Adrenal gland (tissue), 12 donors: ENCODE data around the gene LRRC74A. TPM values are rescaled to one million over a fixed set of nuclear protein-coding genes. Genes with fewer than 3 reads are reported as not detected.
A peak's percentile ranks its signal among the peaks of the same experiment; 100 is the strongest.
"Not testable (repeated sequence)": the region's sequence is repeated elsewhere in the genome, so short reads cannot be mapped to it uniquely, and the experiment has no call there.

ENCODE experiments used
- DNase-seq, 7 donors: peaks; one replicate each; pipeline ENCODE4 v3.0.0-alpha.2; 2019 to 2020
- H3K27ac ChIP-seq, 5 donors: fragments of 200-600 bp; sonication (generic) in 4 of 5; 1 replicate in 3 of 5; 2 replicates in 2 of 5; pipeline versions ENCODE4 v1.5.1 to v1.8.0; 2016 to 2020; ENCODE audit warnings: mild to moderate bottlenecking in 1 of 5
- H3K27me3 ChIP-seq: fragments of 200-600 bp; 2 replicates; pipeline ENCODE4 v1.8.0; 2021
- H3K36me3 ChIP-seq, 2 donors: fragments of 200-600 bp; replicated peaks in 1 of 2; 1 replicate in 1 of 2; 2 replicates in 1 of 2; pipeline versions ENCODE4 v1.5.1 to v1.8.0; 2018 to 2022
- H3K4me1 ChIP-seq, 2 donors: fragments of 200-600 bp; replicated peaks in 1 of 2; 1 replicate in 1 of 2; 2 replicates in 1 of 2; pipeline versions ENCODE4 v1.5.1 to v1.8.0; 2018 to 2021
- H3K4me3 ChIP-seq, 4 donors: fragments of 200-600 bp; sonication (generic) in 3 of 4; one replicate each; pipeline ENCODE4 v1.5.1; 2016 to 2018
- H3K9me3 ChIP-seq, 3 donors: fragments of 200-600 bp; sonication (generic) in 1 of 3; replicated peaks in 1 of 3; 1 replicate in 2 of 3; 2 replicates in 1 of 3; pipeline versions ENCODE4 v1.5.1 to v1.8.0; 2016 to 2021
- POLR2A ChIP-seq, 2 donors: fragments of 450-650 bp; IDR thresholded peaks; one replicate each; pipeline ENCODE4 v1.6.1; 2017; ENCODE audit warnings: antibody characterized with exemption in 2 of 2, mild to moderate bottlenecking in 2 of 2, moderate library complexity in 1 of 2
- WGBS, 4 donors: extraction: QIAGEN DNeasy Blood & Tissue Kit in 2 of 4; methylation state at CpG; one replicate each; pipeline versions ENCODE4 v1.1.5 to v1.1.7; 2013 to 2017; 5-methylcytosine and 5-hydroxymethylcytosine counted together
- intact Hi-C, 2 donors: fragments of 100-400 bp; cut with DNase I; formaldehyde crosslinking; loops; one replicate each; pipeline versions ENCODE4 v1.14.1 to v1.15.0; 2022 to 2023
- polyA plus RNA-seq, 3 donors: library from polyadenylated mRNA; stranded (reverse); fragments of 200-250 nt in 2 of 3; fragments of 350-450 nt in 1 of 3; fragmentation: Illumina TruSeq in 1 of 3; extraction: RNeasy Lipid Tissue Mini Kit (QIAGEN cat#74804) in 1 of 3; gene quantifications; one replicate each; pipeline ENCODE4 v1.2.3, GENCODE V29; 2013 to 2014
- total RNA-seq, 9 donors: library from RNA; depleted of rRNA in 4 of 9; stranded (reverse); fragments of >200 nt in 4 of 9; fragments of 120-200 nt in 1 of 9; fragmentation: NEBNext Ultra II Directional in 1 of 9; extraction: Animal tissue kit (Norgen Biotek cat#: 25700) in 1 of 9; gene quantifications; one replicate each; pipeline versions ENCODE4 v1.1.0 to v1.2.4, GENCODE V29; 2013 to 2023
- TF ChIP-seq, protein P1 (sequence below), 6 experiments: fragments of 450-650 bp in 4 of 6; fragments of 200-600 bp in 2 of 6; sonication (generic) in 1 of 6; IDR thresholded peaks; 1 replicate in 5 of 6; 2 replicates in 1 of 6; pipeline versions ENCODE4 v1.5.1 to v1.8.0; 2016 to 2021; ENCODE audit warnings: antibody characterized with exemption in 6 of 6, mild to moderate bottlenecking in 2 of 6, moderate library complexity in 1 of 6
- donor health status: healthy with polysubstance abuse.
- donor health status: Bipolar disorder and iron deficiency.
- donor health status: DM: yes; HTN: yes; CAD: no.
- donor health status: DM: no; HTN: no; CAD: no.
- donor health status: DM: no; HTN: no; CAD: no.
- donor health status: DM: yes; HTN: yes; CAD: no.

LRRC74A gene
- total and polyA plus RNA-seq, 12 donors, result not detected

DNA sequence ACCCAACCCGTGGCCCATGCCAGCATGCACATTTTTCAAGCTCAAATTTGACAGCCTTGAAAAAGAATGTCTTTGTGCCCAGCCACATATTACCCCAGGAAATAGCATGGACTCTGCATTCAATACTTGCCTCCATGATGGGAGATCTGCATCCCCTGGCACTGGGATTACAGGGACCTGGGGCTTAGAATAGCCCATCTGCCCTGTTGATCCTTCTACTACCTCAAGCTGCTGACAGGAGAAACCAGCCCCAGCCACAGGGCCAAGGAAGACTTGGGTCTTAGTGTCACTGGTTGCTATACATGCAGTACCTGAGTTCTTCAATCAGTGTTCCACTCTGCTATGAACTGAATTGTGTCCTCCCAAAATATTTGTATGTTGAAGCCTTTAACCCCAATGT lies 85.3 kb downstream of the LRRC74A start:
- no peak for DNase-seq
- no peaks in the 10 kb centered on the region for H3K36me3 ChIP-seq
- H3K27ac ChIP-seq, result no peak overlapping the region
- H3K27me3 ChIP-seq, result no peaks in the 10 kb centered on the region
- intact Hi-C loops, result loop anchor here (5.0 kb wide), 4 partner anchors 46 to 156 kb away; partner anchors contain the start of gene IRF2BPL (in 1 of the 2)
- TF ChIP-seq, protein P1, sequence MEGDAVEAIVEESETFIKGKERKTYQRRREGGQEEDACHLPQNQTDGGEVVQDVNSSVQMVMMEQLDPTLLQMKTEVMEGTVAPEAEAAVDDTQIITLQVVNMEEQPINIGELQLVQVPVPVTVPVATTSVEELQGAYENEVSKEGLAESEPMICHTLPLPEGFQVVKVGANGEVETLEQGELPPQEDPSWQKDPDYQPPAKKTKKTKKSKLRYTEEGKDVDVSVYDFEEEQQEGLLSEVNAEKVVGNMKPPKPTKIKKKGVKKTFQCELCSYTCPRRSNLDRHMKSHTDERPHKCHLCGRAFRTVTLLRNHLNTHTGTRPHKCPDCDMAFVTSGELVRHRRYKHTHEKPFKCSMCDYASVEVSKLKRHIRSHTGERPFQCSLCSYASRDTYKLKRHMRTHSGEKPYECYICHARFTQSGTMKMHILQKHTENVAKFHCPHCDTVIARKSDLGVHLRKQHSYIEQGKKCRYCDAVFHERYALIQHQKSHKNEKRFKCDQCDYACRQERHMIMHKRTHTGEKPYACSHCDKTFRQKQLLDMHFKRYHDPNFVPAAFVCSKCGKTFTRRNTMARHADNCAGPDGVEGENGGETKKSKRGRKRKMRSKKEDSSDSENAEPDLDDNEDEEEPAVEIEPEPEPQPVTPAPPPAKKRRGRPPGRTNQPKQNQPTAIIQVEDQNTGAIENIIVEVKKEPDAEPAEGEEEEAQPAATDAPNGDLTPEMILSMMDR (IDR thresholded peaks at IDR 0.05), result no peak
- no peak for TF ChIP-seq POLR2A (IDR thresholded peaks at IDR 0.05)
- WGBS, 4 donors, result 18 to 44% (median 34%) methylated on average over 1 of the region's 1 CpG
- H3K4me3 ChIP-seq, result no peak overlapping the region
- H3K9me3 ChIP-seq, result no peaks in the 10 kb centered on the region
- peaks cover 7 to 9% of the 10 kb centered on the region in 2 donors for H3K4me1 ChIP-seq

DNA sequence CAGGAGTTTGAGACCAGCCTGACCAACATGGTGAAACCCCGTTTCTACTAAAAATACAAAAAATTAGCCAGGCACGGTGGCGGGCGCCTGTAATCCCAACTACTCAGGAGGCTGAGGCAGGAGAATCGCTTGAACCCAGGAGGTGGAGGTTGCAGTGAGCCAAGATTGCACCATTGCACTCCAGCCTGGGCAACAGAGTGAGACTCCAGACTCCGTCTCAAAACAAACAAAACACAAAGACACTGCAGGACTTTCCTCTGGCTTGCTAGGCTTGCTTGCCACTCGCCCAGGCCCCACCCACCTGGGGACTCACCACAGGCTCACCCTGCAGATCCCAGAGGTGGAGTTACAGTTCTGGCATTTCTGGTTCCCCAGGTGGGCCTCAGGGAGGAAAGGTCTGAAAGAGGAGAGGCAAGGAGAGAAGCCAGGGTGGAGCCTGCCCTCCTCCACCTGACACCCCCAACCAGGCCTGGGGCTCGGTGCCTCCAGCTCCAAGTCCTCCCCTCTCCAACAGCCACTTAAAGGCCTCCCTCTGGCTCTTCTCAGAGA lies 88.4 kb downstream of the LRRC74A start:
- intact Hi-C loops, result loop anchor here (5.0 kb wide), 4 partner anchors 43 to 153 kb away; partner anchors contain the start of gene IRF2BPL (in 2 of the 2)
- not testable (repeated sequence) for H3K27ac ChIP-seq, DNase-seq, H3K27me3 ChIP-seq, H3K4me3 ChIP-seq, H3K36me3 ChIP-seq, H3K9me3 ChIP-seq
- 83 to 100% (median 85%) methylated on average over 2 to 8 of the region's 8 CpGs for WGBS, 4 donors
- peaks cover 31 to 39% of the 10 kb centered on the region in 2 donors for H3K4me1 ChIP-seq

DNA sequence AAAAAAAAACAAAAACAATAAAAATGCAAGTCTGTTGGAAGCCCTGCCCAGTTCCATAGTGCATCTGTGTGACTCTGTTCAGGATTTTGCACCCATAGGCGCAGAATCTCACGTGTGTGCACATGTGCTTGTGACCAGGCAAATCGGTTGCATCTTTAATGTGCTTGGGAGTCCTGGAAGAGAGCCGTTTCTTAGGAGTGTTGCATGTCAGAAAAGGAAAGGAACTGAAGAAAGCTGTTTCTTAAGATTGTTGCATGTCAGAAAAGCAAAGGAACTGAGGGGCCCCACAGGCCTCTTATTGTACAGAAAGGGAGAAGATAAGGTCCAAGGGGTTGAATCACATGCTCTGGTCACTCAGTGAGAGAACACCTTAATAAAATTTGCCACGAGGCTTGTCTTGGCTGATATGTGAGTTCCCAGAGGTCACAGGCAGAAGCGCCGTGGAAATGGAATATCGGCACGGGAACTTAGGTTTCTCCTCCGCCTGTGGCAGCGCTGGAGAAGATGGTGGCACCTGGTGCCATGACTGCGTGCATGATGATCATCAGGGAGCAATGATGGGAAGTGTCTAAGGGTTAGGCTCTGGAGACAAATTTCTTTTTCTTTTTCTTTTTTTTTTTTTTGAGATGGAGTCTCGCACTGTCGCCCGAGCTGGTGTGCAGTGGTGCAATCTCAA lies 90.0 kb downstream of the LRRC74A start:
- TF ChIP-seq, protein P1 (IDR thresholded peaks at IDR 0.05), result no peak
- TF ChIP-seq POLR2A (IDR thresholded peaks at IDR 0.05), result no peak
- Histone ChIP-seq H3K4me1 (peaks cover 44 to 55% of the 10 kb centered on the region in 2 donors), H3K9me3 (no peaks in the 10 kb centered on the region), H3K36me3 (no peaks in the 10 kb centered on the region), H3K27me3 (no peaks in the 10 kb centered on the region), H3K27ac (peak overlapping the region in 1 of 5 donors; percentile 62), H3K4me3 (no peak overlapping the region)
- DNase-seq, result no peak
- intact Hi-C loops, result loop anchor here in 1 of 2 donors (5.0 kb wide), 2 partner anchors 41 to 111 kb away; partner anchors contain the start of gene IRF2BPL
- WGBS, 4 donors, result 84 to 89% (median 86%) methylated on average over 15 of the region's 15 CpGs

DNA sequence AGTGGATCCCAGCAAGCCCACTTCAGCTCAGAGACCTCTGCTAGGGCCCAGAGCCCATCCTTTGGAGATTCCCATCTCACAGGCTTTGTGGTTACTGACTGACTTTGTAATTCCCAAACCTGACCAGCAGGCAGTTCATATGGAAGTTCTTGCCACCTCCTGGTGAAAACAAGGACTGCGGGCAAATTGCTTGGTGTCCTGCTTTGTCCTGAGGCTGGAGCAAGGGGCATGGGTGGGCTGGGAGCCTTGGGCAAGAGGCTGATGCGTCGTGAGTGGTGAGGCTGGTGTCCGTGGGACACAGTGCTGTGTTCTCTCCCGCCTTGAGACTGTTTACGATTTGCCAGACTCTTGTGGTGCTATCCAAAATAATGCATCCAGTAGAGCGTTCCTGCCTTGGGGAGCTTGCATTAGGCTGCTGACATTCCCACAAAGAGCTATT lies 91.0 kb downstream of the LRRC74A start:
- peaks cover 44 to 58% of the 10 kb centered on the region in 2 donors for H3K4me1 ChIP-seq
- H3K27me3 ChIP-seq, result no peaks in the 10 kb centered on the region
- intact Hi-C loops, result loop anchor here in 1 of 2 donors (5.0 kb wide), 2 partner anchors 40 to 110 kb away; partner anchors contain the start of gene IRF2BPL
- no peak overlapping the region for H3K4me3 ChIP-seq
- 79 to 92% (median 86%) methylated on average over 7 of the region's 7 CpGs for WGBS, 4 donors
- H3K27ac ChIP-seq, result peak overlapping the region; percentile 73 to 96 (median 88)
- no peaks in the 10 kb centered on the region for H3K9me3 ChIP-seq
- peak; percentile 48 to 87 (median 74) for DNase-seq
- H3K36me3 ChIP-seq, result no peaks in the 10 kb centered on the region
- no peak for TF ChIP-seq POLR2A (IDR thresholded peaks at IDR 0.05)
- TF ChIP-seq, protein P1 (IDR thresholded peaks at IDR 0.05), result peak; percentile 33 to 81 (median 69)
